ENCODE measurements around the gene MEP1B.
"Not testable (repeated sequence)": the region's sequence is repeated elsewhere in the genome, so short reads cannot be mapped to it uniquely, and the experiment has no call there.

Gene MEP1B

DNA sequence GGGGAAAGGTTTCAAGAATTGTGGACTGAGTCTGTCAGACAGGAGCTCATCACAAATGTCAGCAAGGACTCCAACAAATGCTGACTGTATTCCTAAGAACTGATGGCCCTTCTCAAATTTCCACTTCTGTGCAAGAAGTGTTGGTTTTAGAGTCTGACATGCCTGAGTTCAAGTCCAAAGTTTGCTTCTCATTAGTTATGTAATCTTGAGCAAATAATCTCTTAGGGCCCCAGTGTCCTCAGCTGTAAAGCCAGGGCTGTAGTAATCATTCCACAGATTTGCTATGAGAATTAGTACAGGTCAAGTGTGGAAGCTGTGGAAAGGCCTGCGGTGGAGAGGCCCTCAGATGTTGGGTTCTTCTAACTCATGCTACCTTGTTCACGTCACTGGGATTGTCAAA, 23.9 kb downstream of the MEP1B start:
- no peak for DNase-seq (ENCODE audit: insufficient read length)
- TF ChIP-seq TAF1 (IDR thresholded peaks at IDR 0.05; ENCODE audit: borderline replicate concordance, low read depth, low read length), result no peak
- TF ChIP-seq POLR2AphosphoS5 (IDR thresholded peaks at IDR 0.05; ENCODE audit: low read depth, low read length), result no peak
- TF ChIP-seq POLR2A (IDR thresholded peaks at IDR 0.05; ENCODE audit: low read depth, low read length), result no peak
- no peak for FAIRE-seq

- DNase-seq (ENCODE audit: insufficient read length), result no peak
- no peak for TF ChIP-seq POLR2AphosphoS5 (IDR thresholded peaks at IDR 0.05; ENCODE audit: low read depth, low read length)
- TF ChIP-seq TAF1 (IDR thresholded peaks at IDR 0.05; ENCODE audit: borderline replicate concordance, low read depth, low read length), result no peak
- no peak for TF ChIP-seq POLR2A (IDR thresholded peaks at IDR 0.05; ENCODE audit: low read depth, low read length)
- no peak for FAIRE-seq
Observed at GRCh38 chr18:32216390-32216789, 26.6 kb downstream of the MEP1B start.

DNA sequence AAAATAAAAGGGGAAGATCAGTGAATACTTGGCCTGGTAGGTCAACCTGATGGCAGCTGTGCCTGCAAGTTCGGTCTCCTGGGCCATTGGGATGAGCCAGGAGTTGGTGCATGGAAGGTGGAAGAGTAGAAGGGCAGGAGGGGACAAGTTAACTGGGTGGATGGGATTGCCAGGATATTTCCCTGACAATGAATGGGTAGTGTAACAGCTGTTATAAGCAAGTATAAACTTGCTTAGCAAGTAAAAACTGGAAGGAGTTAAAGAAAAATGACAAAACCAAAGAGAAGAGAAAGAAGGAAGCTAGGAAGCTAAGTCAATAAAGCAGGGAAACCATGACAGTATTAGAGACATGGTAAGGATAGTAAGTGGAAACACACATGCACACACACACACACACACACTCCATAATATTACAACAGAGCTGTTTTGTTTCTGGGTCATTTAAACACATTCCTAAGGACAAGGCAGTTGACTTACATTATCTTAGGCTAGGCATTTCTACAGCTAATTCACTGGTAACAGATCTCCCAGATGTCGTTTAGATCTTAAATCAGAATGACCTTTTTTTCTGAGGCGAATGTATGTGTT, 29.7 kb downstream of the MEP1B start:
- no peak for DNase-seq (ENCODE audit: insufficient read length)
- TF ChIP-seq POLR2AphosphoS5 (IDR thresholded peaks at IDR 0.05; ENCODE audit: low read depth, low read length), result no peak
- TF ChIP-seq POLR2A (IDR thresholded peaks at IDR 0.05; ENCODE audit: low read depth, low read length), result no peak
- TF ChIP-seq TAF1 (IDR thresholded peaks at IDR 0.05; ENCODE audit: borderline replicate concordance, low read depth, low read length), result no peak
- FAIRE-seq, result no peak

GRCh38 chr18:32233348-32233747, 43.5 kb downstream of the MEP1B start:
- not testable (repeated sequence) for DNase-seq (ENCODE audit: insufficient read length); FAIRE-seq

DNA sequence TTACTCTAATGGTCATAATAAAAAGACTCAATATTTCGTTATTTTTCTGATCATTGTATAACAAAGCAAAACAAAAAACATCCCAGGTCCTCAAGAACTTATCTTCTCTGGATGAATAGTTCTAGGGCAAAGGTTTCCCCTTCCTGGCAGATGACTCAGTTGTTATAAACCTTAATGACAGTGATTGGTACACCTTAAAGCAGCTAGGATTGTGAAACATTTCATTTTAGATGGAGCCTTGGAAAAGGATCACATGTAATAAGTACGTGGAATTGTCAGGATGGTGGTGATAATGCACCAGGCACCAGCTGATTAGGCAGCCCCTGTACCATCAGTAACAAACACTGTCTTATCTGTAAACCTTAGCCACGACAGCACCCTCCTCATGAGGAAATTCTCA, 47.2 kb downstream of the MEP1B start:
- no peak for DNase-seq (ENCODE audit: insufficient read length)
- no peak for TF ChIP-seq TAF1 (IDR thresholded peaks at IDR 0.05; ENCODE audit: borderline replicate concordance, low read depth, low read length)
- TF ChIP-seq POLR2A (IDR thresholded peaks at IDR 0.05; ENCODE audit: low read depth, low read length), result no peak
- TF ChIP-seq POLR2AphosphoS5 (IDR thresholded peaks at IDR 0.05; ENCODE audit: low read depth, low read length), result no peak
- FAIRE-seq, result no peak

- FAIRE-seq, result no peak
Observed at GRCh38 chr18:32238635-32239268, 48.9 kb downstream of the MEP1B start.

DNA sequence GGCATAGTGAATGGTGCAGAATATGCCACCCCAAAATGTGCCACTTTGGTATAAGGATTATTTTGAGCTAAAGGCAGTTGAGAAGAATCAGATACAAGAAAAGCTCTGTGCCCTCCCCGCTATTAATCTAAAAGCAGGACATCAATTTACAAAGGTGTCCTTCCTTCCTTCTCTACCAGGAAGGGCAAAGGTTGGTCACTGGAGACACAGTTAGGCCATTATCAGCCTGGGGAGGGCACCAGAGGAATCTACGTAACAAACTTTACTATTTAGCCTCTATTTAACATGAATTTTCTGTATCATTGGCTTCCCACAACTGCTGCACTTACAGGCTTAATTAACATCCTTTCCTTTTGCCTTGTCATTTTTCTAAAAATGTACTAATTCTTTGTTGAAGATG, 52.6 kb downstream of the MEP1B start:
- FAIRE-seq, result no peak
- TF ChIP-seq POLR2AphosphoS5 (IDR thresholded peaks at IDR 0.05; ENCODE audit: low read depth, low read length), result no peak
- TF ChIP-seq TAF1 (IDR thresholded peaks at IDR 0.05; ENCODE audit: borderline replicate concordance, low read depth, low read length), result no peak
- TF ChIP-seq POLR2A (IDR thresholded peaks at IDR 0.05; ENCODE audit: low read depth, low read length), result no peak
- DNase-seq (ENCODE audit: insufficient read length), result no peak

More at GRCh38 chr18:32238635-32239268, 48.9 kb downstream of the MEP1B start:
- no peak for TF ChIP-seq POLR2AphosphoS5 (IDR thresholded peaks at IDR 0.05; ENCODE audit: low read depth, low read length)
- DNase-seq (ENCODE audit: insufficient read length), result no peak

DNA sequence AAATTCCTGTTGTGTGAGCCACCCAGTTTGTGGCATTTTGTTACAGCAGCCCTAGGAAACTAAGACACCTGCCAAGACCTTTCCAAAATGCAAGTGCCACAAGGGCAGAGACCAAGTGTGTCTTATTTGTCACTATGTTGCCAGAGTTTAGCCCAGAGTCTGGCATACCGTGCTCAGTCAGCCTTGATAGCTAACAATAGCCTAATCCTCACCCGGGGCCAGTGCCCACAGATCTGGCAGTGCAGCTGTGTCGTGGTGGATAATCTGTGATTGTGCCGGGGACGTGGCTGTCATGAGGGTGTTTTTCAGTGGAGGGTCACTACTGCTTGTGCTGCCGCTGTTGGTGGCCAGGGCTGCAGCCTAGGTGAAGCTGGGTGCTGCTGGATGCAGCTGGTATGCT, 53.5 kb downstream of the MEP1B start:
- DNase-seq (ENCODE audit: insufficient read length) (no peak), FAIRE-seq (no peak)
- TF ChIP-seq TAF1 (IDR thresholded peaks at IDR 0.05; ENCODE audit: borderline replicate concordance, low read depth, low read length) (no peak), POLR2A (IDR thresholded peaks at IDR 0.05; ENCODE audit: low read depth, low read length) (no peak), POLR2AphosphoS5 (IDR thresholded peaks at IDR 0.05; ENCODE audit: low read depth, low read length) (no peak)

DNA sequence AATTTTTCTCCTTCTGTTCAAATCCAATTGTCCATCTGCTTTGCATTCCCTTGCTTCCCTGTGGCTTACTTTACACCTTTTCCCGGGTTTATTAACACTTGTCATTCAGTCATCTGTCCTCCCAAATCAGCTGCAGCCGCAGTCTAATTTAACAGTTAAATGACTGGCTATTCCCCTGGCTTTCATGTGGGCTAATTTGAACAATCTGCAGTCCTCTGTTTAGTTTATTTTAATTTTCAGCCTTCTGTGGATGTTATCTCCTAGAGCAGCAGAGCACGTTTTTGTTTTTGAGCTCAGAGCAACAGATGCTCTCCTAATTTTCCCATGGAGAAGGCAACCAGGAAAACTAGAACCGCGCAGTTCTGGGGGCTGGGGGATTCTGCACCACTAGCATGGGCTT, 55.0 kb downstream of the MEP1B start:
- DNase-seq (ENCODE audit: insufficient read length), result no peak
- FAIRE-seq, result no peak
- TF ChIP-seq POLR2A (IDR thresholded peaks at IDR 0.05; ENCODE audit: low read depth, low read length), result no peak
- no peak for TF ChIP-seq TAF1 (IDR thresholded peaks at IDR 0.05; ENCODE audit: borderline replicate concordance, low read depth, low read length)
- no peak for TF ChIP-seq POLR2AphosphoS5 (IDR thresholded peaks at IDR 0.05; ENCODE audit: low read depth, low read length)

DNA sequence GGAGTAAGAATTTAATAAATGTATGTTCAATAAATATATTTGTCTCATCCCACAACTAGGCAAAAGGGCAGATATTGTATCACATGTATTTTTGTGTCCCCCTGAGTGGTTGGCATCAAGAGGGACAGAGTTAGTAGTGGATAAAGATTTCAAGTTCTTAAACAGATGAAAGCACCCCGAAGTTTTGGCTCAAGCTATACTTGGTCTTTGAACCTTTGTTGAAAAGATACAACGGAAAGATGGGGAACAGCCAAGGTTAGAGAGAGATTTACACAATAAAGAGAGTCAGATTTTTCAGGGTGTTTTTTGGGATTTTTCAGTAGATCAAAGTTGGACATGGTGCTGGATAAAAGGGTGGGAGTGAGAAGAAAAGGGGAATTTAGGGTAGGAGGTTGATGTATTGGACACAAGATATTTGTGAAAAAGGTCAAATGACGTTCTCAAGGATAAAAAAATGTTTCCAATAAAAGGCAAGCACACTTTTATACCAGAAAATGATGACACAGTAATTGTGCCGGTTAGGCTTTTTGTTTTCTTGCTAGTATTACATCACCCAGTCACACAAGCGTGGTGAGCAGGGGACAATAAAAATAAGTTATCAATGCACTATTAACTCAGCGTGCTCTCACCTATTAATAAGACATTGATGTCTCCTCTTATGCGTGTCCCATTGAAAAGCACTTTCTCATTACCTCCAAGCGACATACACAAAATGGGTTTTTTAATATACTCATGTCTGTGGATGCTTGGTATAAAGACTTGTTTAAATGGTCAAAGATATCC, 59.5 kb downstream of the MEP1B start:
- DNase-seq (ENCODE audit: insufficient read length) (no peak), FAIRE-seq (no peak)
- TF ChIP-seq TAF1 (IDR thresholded peaks at IDR 0.05; ENCODE audit: borderline replicate concordance, low read depth, low read length) (no peak), POLR2A (IDR thresholded peaks at IDR 0.05; ENCODE audit: low read depth, low read length) (no peak), POLR2AphosphoS5 (IDR thresholded peaks at IDR 0.05; ENCODE audit: low read depth, low read length) (no peak)

- FAIRE-seq, result no peak
- DNase-seq (ENCODE audit: insufficient read length), result no peak
- TF ChIP-seq TAF1 (IDR thresholded peaks at IDR 0.05; ENCODE audit: borderline replicate concordance, low read depth, low read length), result no peak
- TF ChIP-seq POLR2A (IDR thresholded peaks at IDR 0.05; ENCODE audit: low read depth, low read length), result no peak
- TF ChIP-seq POLR2AphosphoS5 (IDR thresholded peaks at IDR 0.05; ENCODE audit: low read depth, low read length), result no peak
Observed at GRCh38 chr18:32251466-32251865, 61.6 kb downstream of the MEP1B start.
